ENCODE measurements around the gene ZNF398.

- TF ChIP-seq CTCF (IDR thresholded peaks at IDR 0.05 in 4 of 5, conservative IDR thresholded peaks at IDR 0.05 in 1 of 5), result no peak
- no peak for TF ChIP-seq POLR2A (IDR thresholded peaks at IDR 0.05)
These were observed 20.5 kb upstream of the ZNF398 start for GRCh38 chr7:149126662-149127266.

Measured in gastrocnemius medialis (tissue), 4 donors.